GM21360 (cell line): ENCODE data around the gene COMMD8.

Experiments
- ATAC-seq: cut with Tn5 transposase; IDR thresholded peaks from one replicate; pipeline ENCODE4 v1.9.1; 2021; ENCODE audit warnings: mild to moderate bottlenecking, moderate library complexity; ENCODE audit not compliant: unreplicated experiment

The COMMD8 gene

GRCh38 chr4:47473141-47473750 lies 9.7 kb upstream of the COMMD8 start:
- ATAC-seq = no peak

GRCh38 chr4:47471591-47471990 lies 8.1 kb upstream of the COMMD8 start:
- ATAC-seq = no peak

DNA sequence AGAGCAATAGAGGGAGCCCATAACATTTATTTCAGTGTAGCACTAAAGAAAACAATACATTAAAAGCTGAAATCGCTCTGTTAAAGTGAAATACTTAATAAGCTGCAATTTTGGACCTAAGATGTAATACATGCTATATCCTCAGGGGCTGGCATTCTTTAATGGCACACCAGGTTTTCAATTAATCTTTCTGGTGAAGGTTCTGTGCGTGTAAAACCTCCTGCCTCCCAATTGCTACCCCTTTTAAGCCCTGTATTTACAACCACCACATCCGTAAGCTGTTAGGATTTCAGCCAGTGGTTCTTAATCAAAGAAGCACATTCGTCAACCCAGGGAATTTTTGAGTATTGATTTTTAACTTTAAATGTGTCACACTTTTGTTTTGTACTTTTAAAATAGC lies 7.6 kb upstream of the COMMD8 start:
- ATAC-seq = no peak

- ATAC-seq = no peak
Observed at GRCh38 chr4:47469951-47470350, 6.4 kb upstream of the COMMD8 start.

GRCh38 chr4:47468706-47469365 lies 5.3 kb upstream of the COMMD8 start:
- no peak for ATAC-seq

DNA sequence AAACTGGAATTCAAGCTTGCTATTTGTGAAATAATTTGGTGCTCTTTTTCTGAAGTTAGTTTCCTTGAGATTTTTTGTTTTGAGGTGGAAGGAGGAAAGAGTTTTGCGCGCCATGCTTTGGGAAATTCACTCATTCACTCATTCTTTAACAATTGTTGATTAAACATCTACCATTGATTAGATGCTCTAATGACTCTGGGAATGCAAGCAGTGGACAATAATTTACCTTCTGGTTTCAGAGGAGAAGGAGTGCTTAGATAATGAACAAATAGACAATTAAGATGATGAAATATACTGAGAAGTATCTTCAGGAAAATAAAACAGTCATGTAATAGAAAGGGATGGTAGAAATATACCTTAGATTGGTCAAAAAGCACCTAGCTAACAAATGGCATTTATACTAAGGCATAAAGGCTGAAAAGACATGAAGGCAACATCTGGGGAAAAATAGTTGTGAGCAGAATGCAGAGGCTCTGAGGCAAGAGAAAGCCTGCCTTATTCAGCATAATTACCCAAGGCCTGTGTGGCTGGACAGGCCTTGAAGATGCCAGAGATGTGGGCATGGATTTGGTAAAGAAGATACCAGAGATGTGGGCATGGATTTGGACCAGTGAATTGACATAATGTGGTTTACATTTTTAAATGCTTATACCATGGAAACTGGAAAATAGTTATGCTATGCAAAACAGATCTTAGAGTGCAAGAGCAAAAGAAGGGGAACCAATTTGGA lies 2.7 kb upstream of the COMMD8 start:
- no peak for ATAC-seq

- ATAC-seq = peak; percentile 44
Observed at GRCh38 chr4:47465004-47465403, 1.5 kb upstream of the COMMD8 start.

DNA sequence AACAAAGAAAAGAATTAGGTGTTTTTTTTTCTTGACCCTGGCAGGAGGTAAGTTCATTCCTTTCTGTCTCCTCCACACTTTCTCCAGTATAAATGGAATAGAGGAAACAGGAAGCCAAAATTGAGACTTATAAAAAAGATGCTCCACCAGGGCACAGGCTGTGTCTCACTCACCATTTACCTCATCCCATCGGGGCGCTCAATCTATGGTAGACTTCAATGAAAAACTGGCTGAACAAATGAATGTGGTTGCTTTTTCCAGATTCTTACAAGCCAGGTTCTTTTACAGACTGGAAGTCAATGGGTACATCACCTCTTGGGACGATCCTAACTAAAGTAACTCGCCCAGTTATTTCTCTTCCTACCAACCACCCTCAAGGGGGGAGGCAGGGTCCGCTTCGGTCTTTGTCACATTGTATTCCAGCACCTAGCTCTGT lies 685 bp downstream of the COMMD8 start:
- ATAC-seq = peak; percentile 11

DNA sequence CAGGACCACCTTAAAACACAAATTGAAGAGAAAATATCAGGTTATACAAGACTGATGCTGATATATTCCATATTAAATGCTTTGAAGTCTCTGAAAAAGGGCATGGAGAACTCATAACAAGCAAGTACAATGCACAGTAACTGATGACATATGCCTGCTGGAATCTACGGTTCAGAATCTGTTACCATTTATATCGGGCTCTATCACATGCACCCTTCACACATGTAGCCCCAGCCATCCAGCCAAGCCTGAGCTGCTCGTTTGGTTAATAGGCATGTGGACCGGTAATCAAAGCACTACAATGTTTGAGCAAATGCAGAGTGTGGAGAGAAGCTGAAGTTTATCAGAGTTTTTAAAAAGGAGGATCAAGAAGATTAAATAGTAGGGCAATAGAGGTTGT lies 11.8 kb downstream of the COMMD8 start:
- no peak for ATAC-seq

- ATAC-seq = no peak
Observed at GRCh38 chr4:47444031-47444430, 19.5 kb downstream of the COMMD8 start.

GRCh38 chr4:47442980-47443379 lies 20.5 kb downstream of the COMMD8 start:
- ATAC-seq = peak; percentile 85

GRCh38 chr4:47434931-47435330 lies 28.6 kb downstream of the COMMD8 start:
- no peak for ATAC-seq

DNA sequence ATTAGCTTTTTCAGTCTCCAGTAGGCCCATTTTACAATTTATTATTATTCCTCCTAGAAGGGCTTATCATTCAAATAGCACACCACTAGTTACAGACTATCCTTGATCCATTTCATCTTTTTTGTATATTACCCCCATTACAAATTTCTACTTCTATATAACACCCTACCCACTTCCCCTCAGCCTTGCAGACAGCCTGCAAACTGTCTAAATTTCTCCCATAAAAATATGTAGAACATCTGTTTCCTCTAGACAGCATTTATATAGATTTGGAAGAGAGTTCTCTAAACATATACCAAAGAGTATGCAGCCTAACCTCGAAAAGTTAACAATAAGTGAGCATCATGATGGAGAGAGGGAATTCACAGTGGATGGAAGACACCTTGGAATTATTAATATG lies 30.8 kb downstream of the COMMD8 start:
- ATAC-seq = no peak

DNA sequence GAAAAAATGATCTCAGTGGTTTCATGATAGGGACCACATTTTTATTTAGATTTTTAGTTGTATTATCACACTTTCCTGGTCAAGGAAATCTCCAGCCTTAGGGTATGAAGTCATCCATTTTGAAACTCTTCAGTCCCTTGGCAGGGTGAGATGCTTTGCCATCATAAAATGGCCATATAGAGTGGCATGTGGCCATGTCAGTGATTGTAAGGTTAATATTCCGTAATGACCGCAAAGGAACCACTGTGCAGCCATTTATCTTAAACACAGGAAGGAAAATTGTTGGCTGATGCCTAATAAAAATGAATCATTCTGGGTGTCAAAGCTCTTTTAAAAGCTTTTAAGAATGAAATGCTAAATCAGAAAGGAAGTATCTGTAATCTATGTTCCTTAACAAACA lies 35.6 kb downstream of the COMMD8 start:
- no peak for ATAC-seq

DNA sequence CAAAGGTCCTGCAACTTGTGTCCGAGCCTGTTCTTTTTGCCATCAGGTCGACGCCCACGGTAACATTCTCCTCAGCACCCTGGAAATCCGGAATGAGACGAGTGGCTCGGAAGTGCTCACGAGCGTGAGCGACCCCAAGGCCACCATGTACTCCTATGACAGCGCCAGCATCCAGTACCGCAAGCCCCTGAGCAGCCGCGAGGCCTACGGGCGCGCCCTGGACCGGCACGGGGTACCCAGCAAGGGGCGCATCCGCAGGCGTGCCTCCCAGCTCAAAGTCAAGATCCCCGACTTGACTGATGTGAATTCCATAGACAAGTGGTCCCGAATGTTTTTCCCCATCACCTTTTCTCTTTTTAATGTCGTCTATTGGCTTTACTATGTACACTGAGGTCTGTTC lies 37.9 kb downstream of the COMMD8 start:
- no peak for ATAC-seq

GRCh38 chr4:47419296-47419695 lies 44.2 kb downstream of the COMMD8 start:
- no peak for ATAC-seq

GRCh38 chr4:47418147-47418546 lies 45.4 kb downstream of the COMMD8 start:
- no peak for ATAC-seq

DNA sequence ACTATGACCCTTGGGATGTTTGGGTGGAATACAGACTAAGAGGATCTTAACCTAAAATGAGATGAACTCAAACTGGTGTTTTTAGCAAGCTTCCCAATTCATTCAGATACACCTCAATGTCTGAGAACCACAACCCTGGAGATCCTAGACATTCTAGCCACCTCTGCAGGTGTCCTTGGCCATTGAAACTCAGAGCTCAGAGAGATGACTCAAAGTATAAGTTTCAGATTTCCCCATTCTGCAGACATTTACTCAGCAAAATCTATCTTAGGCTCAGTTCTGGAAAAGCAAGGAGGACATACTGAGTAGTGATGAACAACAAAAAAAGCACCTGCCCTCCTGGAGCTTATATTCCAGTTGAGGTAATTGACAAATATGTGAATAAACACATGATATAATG lies 47.8 kb downstream of the COMMD8 start:
- peak; percentile 58 for ATAC-seq

GRCh38 chr4:47413521-47413920 lies 50.0 kb downstream of the COMMD8 start:
- ATAC-seq = no peak

DNA sequence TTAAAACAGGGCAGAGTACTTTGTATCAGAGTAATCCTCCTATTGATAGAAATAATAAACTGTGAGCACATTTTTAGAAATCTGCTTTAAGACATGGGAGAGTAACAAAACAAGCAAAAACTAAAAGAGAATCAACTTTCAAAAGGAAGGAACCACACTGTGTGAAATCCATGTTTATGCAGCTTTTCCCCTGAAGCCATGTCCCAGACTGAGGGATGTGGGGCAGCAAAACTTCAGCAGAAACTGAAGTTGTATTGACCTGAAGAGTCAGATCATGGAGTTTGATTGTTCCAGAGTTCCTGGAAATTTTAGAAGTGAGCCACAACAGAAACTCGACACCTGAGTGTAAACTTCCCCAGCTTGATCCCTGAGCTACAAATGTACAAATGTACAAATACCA lies 53.2 kb downstream of the COMMD8 start:
- no peak for ATAC-seq

GRCh38 chr4:47406408-47406807 lies 57.1 kb downstream of the COMMD8 start:
- ATAC-seq = no peak
